TTC549 (cell line): ENCODE results near the gene NANP.

ENCODE experiments used
- FAIRE-seq: peaks from 2 replicates; lab custom pipeline; 2012; peaks lifted over from hg19 to GRCh38; lab: Jason Lieb, UNC

NANP gene

DNA sequence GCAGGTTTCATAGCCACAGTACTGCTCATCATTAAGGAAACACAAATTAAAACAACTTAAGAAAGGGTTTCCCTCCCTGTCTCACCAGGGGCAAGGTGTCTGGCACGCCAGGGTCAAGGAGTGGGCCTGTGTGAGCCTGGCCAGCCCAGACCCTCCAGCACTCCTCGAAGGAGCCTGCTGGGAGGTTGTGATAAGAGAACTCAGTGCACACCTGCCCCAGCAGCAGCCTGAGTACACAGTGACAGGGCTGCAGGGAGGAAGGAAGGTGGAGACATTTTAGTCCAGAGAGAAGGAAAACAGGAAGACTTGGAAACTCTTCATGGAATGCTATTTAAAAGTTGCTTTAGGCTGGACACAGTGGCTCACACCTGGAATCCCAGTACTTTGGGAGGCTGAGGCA, 52.6 kb downstream of the NANP start:
- FAIRE-seq: no peak

DNA sequence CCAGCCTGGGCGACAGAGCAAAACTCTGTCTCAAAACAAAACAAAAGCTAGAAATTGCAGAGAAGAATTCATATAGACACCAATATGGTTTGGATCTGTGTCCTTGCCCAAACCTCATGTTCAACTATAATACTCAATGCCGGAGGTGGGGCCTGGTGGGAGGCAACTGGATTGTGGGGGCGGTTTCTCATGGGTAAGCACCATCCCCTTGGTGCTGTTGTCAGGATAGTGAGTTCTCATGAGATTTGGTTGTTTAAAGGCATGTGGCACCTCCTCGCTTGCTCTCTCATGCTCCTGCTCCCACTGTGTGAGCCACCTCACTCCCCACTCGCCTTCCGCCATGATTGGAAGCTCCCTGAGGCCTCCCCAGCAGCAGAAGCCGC, 53.7 kb downstream of the NANP start:
- FAIRE-seq: no peak

DNA sequence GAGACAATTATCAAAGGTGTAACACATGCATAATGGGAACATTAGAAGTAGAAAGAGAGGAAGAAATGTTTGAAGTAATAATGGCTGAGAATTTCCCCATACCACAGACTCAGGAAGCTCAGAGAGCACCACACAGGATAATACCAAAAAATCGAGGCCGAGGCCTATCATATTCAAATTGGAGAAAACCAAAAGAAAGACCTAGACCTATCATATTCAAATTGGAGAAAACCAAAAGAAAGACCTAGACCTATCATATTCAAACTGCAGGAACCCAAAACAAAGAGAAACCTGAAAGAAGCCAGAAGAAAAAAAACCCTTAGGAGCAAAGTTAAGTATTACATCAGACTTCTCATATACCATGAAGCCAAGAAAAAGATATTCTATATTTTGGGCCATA, 56.5 kb downstream of the NANP start:
- no peak for FAIRE-seq

DNA sequence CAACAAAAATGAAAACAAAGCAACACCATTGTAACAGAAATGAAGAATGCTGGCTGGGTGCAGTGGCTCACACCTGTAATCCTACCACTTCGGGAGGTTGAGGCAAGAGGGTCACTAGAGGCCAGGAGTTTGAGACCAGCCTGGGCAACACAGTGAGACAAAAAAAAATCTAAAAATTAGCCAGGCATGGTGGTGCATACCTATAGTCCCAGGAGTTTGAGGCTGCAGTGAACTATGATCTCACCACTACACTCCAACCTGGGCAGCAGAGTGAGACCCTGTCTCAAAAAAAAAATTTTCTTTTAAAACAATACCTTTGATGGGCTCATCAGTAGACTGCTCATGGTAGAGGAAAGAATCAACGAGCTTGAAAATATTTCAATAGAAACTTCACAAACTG, 57.0 kb downstream of the NANP start:
- FAIRE-seq: no peak

DNA sequence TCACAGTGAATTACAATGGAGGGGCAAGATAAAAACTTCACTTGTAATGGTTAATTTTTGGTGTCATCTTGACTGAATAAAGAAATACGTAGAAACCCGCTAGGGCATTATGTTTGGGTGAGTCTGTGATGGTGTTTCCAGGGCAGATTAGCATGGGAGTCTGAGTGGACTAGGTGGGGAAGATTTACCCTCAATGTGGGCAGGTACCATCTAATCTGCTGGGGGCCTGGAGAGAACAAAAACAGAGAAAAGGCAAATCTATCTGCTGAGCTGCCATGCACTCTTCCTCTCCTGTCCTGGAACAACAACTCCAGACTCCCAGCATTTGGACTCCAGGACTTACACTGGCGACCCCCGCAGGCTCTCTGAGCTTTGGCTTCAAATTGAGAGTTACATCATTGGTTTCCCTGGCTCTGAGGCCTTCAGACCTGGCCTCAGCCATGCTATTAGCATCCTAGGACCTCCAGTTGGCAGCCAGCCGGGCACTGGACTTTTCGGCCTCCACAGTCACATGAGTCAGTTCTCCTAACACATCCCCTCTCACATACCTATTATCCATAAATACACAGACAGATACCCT, 58.1 kb downstream of the NANP start:
- no peak for FAIRE-seq

DNA sequence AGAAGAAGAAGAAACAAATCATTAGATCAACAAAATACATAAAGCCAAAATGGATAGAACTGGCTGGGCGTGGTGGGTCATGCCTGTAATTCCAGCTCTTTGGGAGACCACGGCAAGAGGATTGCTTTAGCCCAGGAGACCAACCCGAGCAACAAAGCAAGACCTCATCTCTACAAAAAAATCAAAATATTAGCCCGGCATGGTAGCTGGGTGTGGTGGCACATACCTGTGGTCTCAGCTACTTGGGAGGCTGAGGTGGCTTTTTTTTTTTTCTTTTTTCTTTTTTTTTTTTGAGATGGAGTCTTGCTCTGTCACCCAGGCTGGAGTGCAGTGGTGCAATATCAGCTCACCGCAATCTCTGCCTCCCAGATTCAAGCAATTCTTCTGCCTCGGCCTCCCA, 59.9 kb downstream of the NANP start:
- no peak for FAIRE-seq

DNA sequence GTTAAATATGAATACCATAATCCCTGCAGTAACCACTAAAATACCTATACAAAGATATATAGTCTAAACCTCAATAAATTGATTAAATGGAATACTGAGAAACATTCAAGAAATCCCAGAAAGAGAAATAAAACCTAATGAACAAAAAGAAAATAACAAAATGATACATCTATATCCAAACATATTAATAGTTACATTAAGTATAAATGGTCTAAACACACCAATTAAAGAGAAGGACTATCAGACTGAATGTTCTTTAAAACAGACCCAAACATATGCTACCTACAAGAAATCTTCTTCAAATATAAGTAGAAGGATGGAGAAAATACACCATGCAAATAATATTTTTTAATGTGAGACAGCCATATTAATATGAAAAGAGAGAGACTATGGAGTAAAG, 60.5 kb downstream of the NANP start:
- FAIRE-seq: no peak
